ENCODE results near the gene HDLBP. TPM values are rescaled to one million over a fixed set of nuclear protein-coding genes. Genes with fewer than 3 reads are reported as not detected.

HDLBP gene
- total RNA-seq, 4 donors from 2014 or later: 361 to 651 (median 454) TPM

GRCh38 chr2:241204010-241204384, 111.5 kb downstream of the HDLBP start:
- H3K27me3 ChIP-seq: no peaks in the 10 kb centered on the region
- no peak for TF ChIP-seq POLR2A (IDR thresholded peaks at IDR 0.05)
- TF ChIP-seq, protein P1, sequence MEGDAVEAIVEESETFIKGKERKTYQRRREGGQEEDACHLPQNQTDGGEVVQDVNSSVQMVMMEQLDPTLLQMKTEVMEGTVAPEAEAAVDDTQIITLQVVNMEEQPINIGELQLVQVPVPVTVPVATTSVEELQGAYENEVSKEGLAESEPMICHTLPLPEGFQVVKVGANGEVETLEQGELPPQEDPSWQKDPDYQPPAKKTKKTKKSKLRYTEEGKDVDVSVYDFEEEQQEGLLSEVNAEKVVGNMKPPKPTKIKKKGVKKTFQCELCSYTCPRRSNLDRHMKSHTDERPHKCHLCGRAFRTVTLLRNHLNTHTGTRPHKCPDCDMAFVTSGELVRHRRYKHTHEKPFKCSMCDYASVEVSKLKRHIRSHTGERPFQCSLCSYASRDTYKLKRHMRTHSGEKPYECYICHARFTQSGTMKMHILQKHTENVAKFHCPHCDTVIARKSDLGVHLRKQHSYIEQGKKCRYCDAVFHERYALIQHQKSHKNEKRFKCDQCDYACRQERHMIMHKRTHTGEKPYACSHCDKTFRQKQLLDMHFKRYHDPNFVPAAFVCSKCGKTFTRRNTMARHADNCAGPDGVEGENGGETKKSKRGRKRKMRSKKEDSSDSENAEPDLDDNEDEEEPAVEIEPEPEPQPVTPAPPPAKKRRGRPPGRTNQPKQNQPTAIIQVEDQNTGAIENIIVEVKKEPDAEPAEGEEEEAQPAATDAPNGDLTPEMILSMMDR (IDR thresholded peaks at IDR 0.05): no peak
- no peak overlapping the region for H3K4me3 ChIP-seq
- no peaks in the 10 kb centered on the region for H3K9me3 ChIP-seq
- no peak overlapping the region for H3K27ac ChIP-seq
- no peak for DNase-seq
- no peaks in the 10 kb centered on the region for H3K36me3 ChIP-seq
- H3K4me1 ChIP-seq: peaks cover 0 to 10% (median 0%) of the 10 kb centered on the region in 4 donors

DNA sequence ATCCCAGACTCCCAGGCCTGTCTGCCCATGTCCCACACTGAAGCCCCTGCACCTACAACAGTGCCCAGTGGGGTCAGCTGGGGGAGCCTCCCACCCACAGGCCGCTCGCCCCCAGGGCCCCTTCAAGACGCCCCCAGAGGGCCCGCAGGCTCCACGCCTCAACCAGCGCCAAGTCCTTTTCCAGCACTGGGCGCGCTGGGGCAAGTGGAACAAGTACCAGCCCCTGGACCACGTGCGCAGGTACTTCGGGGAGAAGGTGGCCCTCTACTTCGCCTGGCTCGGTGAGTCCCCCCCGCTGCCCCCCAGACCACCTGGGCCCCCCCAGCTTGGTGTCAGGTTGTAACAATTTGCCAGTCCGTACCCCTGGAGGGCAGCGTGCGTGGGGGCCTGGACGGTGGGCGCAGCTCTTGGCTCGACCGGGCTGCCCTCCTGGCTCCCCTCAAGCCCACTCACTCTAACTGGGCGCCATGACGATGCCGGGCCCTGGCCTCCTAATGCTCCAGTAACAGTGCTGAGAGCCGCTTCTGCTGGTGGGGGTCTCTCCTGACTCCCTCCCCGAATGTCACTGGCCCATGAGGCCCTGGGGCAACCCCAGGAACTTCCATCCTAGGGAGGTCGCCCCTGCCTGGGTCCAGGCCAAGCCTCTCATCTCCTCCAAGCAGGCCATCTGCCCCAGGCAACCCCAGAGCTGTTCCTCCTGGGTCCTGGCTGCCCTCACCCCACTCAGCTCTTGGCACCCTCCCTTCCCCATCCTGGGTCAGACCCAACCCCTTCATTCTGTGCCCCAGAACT, 112.1 kb downstream of the HDLBP start:
- no peak for DNase-seq
- Histone ChIP-seq H3K27me3 (no peaks in the 10 kb centered on the region), H3K36me3 (no peaks in the 10 kb centered on the region), H3K4me1 (peaks cover 0 to 10% (median 0%) of the 10 kb centered on the region in 4 donors), H3K4me3 (no peak overlapping the region), H3K27ac (no peak overlapping the region), H3K9me3 (no peaks in the 10 kb centered on the region)
- TF ChIP-seq, protein P1 (IDR thresholded peaks at IDR 0.05): no peak
- TF ChIP-seq POLR2A (IDR thresholded peaks at IDR 0.05): no peak

DNA sequence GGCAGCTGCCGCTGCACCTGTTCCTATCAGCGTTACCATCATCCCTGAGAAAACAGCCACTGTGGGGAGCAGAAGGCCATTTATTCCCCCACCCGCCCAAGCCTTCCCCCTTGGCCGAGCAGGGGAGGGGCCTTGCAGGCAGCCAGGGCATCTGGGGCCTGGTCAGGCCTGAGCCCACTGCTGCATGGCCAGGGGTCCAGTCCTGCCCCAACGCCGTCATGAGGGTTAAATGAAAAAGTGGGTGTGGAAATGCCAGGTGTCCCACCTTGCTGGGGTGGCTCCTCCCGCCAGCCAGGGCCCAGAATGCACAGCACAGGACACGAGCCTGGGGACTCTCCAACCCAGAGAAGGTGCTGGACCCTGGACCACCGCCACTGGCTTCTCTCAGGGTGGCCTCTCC, 112.8 kb downstream of the HDLBP start:
- TF ChIP-seq, protein P1 (IDR thresholded peaks at IDR 0.05): no peak
- no peak for TF ChIP-seq POLR2A (IDR thresholded peaks at IDR 0.05)
- H3K27me3 ChIP-seq: no peaks in the 10 kb centered on the region
- no peaks in the 10 kb centered on the region for H3K36me3 ChIP-seq
- H3K4me3 ChIP-seq: no peak overlapping the region
- no peak overlapping the region for H3K27ac ChIP-seq
- no peak for DNase-seq
- no peaks in the 10 kb centered on the region for H3K9me3 ChIP-seq
- peaks cover 0 to 5% (median 0%) of the 10 kb centered on the region in 4 donors for H3K4me1 ChIP-seq

- Histone ChIP-seq H3K4me1 (peaks cover 0 to under 1% (median 0%) of the 10 kb centered on the region in 4 donors), H3K27ac (no peak overlapping the region), H3K27me3 (no peaks in the 10 kb centered on the region), H3K4me3 (no peak overlapping the region), H3K36me3 (no peaks in the 10 kb centered on the region), H3K9me3 (no peaks in the 10 kb centered on the region)
- no peak for DNase-seq
- TF ChIP-seq, protein P1 (IDR thresholded peaks at IDR 0.05): no peak
- TF ChIP-seq POLR2A (IDR thresholded peaks at IDR 0.05): no peak
Observed at GRCh38 chr2:241202268-241202585, 113.2 kb downstream of the HDLBP start.

DNA sequence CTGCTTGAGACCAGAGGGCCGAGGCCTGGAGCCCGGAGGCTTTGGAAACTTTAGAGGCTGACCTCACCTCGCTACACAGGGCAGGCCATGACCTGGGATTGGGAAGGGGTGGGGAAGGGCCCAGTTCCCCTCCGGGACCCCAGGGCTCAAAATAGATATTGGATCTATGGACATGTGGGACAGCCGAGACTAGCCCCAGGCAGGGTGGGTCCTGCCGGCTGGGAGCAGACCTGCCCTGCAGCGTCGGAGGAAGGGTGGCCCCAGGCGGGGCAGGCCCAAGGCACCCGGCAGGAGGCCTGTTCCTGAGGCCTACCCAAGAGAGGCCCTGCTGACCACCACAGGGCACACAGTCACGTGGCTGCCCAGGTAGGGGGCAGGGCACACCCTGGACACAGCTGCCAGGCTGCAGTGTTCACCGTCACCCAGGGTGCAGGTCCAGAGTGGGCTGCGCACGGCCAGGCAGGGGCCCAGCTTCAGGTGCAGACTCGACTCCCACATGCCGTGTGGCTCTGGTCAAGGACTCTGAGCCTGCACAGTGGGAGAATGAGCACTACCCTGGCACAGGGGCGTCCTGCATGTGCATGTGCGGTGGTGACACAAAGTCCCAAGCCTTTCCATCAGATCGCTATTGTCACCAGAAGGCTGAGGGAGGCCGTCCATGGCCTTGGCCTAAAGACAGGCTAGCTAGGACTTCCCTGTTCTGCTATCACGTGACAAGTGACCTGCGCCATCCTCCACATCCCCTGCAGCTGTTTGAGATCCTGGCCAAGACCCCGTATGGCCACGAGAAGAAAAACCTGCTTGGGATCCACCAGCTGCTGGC, 113.8 kb downstream of the HDLBP start:
- TF ChIP-seq POLR2A (IDR thresholded peaks at IDR 0.05): no peak
- TF ChIP-seq, protein P1 (IDR thresholded peaks at IDR 0.05): no peak
- no peak for DNase-seq
- H3K4me1 ChIP-seq: no peaks in the 10 kb centered on the region
- no peaks in the 10 kb centered on the region for H3K9me3 ChIP-seq
- H3K27me3 ChIP-seq: no peaks in the 10 kb centered on the region
- no peak overlapping the region for H3K4me3 ChIP-seq
- no peaks in the 10 kb centered on the region for H3K36me3 ChIP-seq
- H3K27ac ChIP-seq: no peak overlapping the region

All from Peyer's patch (tissue), 4 donors.